Measurements from ENCODE around the gene EPHB4.
"Not testable (repeated sequence)": the region's sequence is repeated elsewhere in the genome, so short reads cannot be mapped to it uniquely, and the experiment has no call there.

The EPHB4 gene

DNA sequence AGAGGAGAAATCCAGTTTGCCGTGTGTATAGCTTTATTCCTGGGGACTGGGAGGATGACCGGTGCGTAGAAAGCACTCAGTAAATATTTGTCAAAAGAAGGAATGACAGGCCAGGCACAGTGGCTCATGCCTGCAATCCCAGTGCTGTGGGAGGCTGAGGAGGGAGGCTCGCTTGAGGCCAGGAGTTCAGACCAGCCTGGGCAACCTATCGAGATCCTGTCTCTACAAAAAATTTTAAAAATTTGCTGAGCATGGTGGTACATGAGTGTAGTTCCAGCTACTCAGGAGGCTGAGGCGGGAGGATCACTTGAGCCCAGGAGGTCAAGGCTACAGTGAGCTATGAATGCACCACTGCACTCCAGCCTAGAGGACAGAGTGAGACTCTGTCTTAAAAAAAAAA is 15.8 kb downstream of the EPHB4 start:
- DNase-seq (ENCODE audit: low read depth, low spot score), result no peak
- H3K4me3 ChIP-seq (ENCODE audit: low read depth, low read length), result no peak overlapping the region
- CTCF ChIA-PET, result interaction anchor here (0.6 to 2.3 kb wide), 3 partner anchors 12 to 106 kb away, joined by 3 to 6 read pairs (median 3); partner anchors contain the start of genes EPHB4 and POP7
- POLR2A ChIA-PET, result no interaction called here
- TF ChIP-seq, protein P1, sequence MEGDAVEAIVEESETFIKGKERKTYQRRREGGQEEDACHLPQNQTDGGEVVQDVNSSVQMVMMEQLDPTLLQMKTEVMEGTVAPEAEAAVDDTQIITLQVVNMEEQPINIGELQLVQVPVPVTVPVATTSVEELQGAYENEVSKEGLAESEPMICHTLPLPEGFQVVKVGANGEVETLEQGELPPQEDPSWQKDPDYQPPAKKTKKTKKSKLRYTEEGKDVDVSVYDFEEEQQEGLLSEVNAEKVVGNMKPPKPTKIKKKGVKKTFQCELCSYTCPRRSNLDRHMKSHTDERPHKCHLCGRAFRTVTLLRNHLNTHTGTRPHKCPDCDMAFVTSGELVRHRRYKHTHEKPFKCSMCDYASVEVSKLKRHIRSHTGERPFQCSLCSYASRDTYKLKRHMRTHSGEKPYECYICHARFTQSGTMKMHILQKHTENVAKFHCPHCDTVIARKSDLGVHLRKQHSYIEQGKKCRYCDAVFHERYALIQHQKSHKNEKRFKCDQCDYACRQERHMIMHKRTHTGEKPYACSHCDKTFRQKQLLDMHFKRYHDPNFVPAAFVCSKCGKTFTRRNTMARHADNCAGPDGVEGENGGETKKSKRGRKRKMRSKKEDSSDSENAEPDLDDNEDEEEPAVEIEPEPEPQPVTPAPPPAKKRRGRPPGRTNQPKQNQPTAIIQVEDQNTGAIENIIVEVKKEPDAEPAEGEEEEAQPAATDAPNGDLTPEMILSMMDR (IDR thresholded peaks at IDR 0.05; ENCODE audit: insufficient read depth, low read length, missing control alignments), result no peak

DNA sequence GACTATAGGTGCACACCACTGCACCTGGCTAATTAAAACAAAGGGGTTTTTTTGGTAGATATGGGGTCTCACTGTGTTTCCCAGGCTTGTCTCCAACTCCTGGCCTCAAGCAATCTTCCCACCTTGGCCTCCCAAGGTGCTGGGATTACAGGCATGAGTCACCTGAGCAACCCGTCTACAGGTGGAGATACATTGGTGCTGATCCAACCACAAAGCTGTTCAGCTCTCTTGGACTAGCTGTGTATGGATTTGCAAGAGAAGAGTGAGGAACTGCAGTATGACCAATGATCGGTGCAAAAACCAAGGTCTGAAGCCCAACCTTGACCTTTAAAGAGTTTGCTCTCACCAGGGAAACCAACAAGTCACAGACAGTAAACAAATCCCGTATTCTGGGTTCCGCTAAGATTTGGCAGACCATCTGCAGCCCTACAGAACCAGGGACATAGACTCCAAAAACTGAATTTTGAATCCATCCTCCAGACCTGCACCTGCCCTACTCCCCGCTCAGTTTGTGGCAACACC is 18.9 kb downstream of the EPHB4 start:
- TF ChIP-seq, protein P1 (IDR thresholded peaks at IDR 0.05; ENCODE audit: insufficient read depth, low read length, missing control alignments), result no peak
- no peak for DNase-seq (ENCODE audit: low read depth, low spot score)
- H3K4me3 ChIP-seq (ENCODE audit: low read depth, low read length), result no peak overlapping the region
- ChIA-PET POLR2A (no interaction called here), CTCF (no interaction called here)

DNA sequence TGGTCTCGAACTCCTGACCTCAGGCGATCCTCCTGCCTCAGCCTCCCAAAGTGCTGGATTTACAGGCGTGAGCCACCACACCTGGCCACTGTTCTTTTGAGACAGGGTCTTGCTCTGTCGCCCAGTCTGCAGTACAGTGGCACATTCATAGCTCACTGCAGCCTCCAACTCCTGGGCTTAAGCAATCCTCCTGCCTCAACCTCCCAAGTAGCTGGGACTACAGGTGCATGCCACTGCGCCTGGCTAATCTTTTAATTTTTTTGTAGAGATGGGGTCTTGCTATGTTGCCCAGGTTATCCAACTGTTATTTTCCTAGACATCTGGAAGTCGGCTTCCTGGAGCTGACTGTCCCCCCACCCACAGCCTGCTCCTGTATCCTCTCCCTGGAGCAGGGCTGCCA is 20.4 kb downstream of the EPHB4 start:
- CTCF ChIA-PET, result interaction anchor here (1.0 to 3.5 kb wide), 3 partner anchors 11 to 102 kb away, joined by 3 to 18 read pairs (median 6); partner anchors contain the start of gene POP7
- POLR2A ChIA-PET; DNase-seq (ENCODE audit: low read depth, low spot score); H3K4me3 ChIP-seq (ENCODE audit: low read depth, low read length): not testable (repeated sequence)

DNA sequence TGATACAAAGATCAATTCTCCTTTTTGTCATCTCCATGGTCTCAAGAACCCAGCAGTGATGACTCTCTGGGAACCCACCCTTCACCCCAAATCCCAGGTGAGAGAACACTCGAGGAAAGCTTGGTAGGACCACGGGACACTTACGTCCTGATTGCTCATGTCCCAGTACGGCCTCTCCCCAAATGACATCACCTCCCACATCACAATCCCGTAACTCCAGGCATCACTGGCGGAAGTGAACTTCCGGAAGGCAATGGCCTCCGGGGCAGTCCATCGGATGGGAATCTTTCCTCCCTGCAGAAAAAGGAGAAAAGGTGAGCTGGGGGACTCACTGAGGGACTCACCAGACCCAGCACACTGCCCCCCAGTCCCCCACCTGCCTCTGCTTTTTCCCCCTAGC is 21.0 kb downstream of the EPHB4 start:
- POLR2A ChIA-PET, result no interaction called here
- CTCF ChIA-PET, result interaction anchor here (1.0 to 3.5 kb wide), 4 partner anchors 12 to 101 kb away, joined by 3 to 18 read pairs (median 4); partner anchors contain the start of gene POP7
- TF ChIP-seq, protein P1 (IDR thresholded peaks at IDR 0.05; ENCODE audit: insufficient read depth, low read length, missing control alignments), result no peak
- no peak overlapping the region for H3K4me3 ChIP-seq (ENCODE audit: low read depth, low read length)
- DNase-seq (ENCODE audit: low read depth, low spot score), result no peak

DNA sequence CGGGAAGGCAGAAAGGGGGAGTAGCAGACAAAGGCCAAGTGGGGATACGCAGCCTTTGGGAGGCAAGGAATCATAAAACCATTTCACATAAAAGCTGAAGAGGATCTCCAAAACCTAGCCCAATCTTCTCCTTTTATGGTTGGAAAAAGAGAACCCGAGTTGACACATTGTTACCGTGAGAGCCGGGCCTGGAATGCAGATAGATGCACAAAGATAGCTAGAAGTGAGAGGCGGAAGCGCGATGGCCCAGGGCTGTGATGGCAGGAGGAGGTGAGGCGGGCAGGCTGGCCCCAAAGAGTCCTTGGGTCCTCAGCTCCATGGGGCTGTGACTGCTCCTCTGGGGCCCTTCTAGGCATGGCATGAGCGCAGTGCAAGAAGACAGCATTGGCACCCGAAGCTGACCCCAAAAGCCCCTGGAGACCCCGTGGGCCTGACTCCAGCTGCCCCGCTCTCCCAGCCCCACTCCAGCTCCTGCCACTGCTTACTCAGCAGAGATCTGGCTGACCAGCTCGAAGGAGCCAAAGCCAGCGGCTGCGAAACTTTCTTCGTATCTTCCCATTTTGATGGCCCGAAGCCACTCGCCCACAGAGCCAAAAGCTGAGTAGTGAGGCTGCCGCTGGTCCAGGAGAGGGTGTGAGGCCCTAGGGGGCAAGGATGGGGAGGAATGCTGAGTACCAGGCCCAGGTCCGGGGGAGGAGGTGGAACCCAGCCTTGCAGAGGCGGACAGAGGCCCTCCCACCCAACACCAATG is 22.5 kb downstream of the EPHB4 start:
- no peak for DNase-seq (ENCODE audit: low read depth, low spot score)
- TF ChIP-seq, protein P1 (IDR thresholded peaks at IDR 0.05; ENCODE audit: insufficient read depth, low read length, missing control alignments), result no peak
- ChIA-PET POLR2A (no interaction called here), CTCF (interaction anchor here (1.0 to 3.5 kb wide), 6 partner anchors 21 to 100 kb away, joined by 3 to 18 read pairs (median 7); partner anchors contain the start of genes EPHB4, POP7 and SLC12A9)
- no peak overlapping the region for H3K4me3 ChIP-seq (ENCODE audit: low read depth, low read length)

DNA sequence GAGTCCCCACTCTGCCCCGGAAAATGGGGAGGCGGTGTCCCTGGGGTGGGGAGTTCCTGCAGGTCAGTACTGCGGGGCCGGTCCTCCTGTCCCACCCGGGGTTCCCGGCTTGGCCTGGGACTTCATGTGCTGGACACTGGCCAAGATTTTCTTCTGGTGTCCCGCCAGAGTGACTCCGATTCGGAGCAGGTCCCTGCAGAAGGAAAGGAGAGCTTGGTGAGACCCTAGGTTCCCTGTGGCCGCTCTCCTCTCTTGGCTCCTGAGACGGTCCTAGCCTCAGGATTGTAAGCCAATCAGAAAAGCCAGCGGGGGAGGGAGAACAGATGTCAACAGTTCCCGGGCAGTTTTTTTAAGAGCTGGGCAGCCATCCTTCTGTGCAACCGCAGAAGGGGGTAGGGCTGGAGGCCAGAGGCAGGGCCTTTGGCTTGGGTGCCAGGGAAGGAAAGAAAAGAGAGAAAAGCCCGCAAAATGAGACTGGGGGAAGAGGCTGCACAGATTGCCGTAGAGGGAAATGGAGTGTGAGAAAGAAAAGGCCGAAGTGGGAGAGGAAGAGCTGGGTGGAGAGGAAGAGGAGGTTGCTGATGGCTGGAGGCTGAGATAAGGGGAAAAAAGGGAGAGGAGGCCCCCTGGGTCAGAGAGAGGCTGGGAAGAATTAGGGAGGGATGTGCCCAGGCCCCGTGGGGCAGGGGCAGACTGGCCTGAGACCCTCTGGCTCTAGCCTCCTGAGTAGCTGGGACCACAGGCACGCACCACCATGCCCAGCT is 23.7 kb downstream of the EPHB4 start:
- H3K4me3 ChIP-seq (ENCODE audit: low read depth, low read length), result no peak overlapping the region
- ChIA-PET POLR2A (interaction anchor here (1.1 to 1.9 kb wide), 3 partner anchors 9 to 98 kb away, joined by 3 to 7 read pairs (median 4); partner anchors contain the start of genes EPHB4 and POP7), CTCF (interaction anchor here (0.8 to 6.0 kb wide), 9 partner anchors 9 to 99 kb away, joined by 3 to 61 read pairs (median 6); partner anchors contain the start of genes EPHB4, POP7 and SLC12A9)
- peak; percentile 49 for DNase-seq (ENCODE audit: low read depth, low spot score)
- TF ChIP-seq, protein P1 (IDR thresholded peaks at IDR 0.05; ENCODE audit: insufficient read depth, low read length, missing control alignments), result no peak
